ENCODE results near the gene CDK16.
"Not testable (repeated sequence)": the region's sequence is repeated elsewhere in the genome, so short reads cannot be mapped to it uniquely, and the experiment has no call there.

Gene CDK16

DNA sequence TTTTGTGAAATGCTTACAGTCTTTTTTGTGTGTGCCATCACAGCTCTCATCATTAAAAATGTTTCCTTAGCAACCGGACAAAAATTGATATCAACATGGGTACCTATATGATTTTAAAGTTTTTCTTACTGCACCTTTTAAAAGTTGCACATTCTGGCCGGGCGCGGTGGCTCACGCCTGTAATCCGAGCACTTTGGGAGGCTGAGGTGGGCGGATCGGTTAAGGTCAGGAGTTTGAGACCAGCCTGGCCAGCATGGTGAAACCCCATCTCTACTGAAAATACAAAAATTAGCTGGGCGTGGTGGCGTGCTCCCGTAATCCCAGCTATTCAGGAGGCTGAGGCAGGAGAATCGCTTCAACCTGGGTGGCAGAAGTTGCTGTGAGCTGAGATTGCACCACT, 39.1 kb downstream of the CDK16 start:
- DNase-seq = not testable (repeated sequence)

- no peak for DNase-seq
These were observed 46.1 kb downstream of the CDK16 start for GRCh38 chrX:47264483-47265173.

DNA sequence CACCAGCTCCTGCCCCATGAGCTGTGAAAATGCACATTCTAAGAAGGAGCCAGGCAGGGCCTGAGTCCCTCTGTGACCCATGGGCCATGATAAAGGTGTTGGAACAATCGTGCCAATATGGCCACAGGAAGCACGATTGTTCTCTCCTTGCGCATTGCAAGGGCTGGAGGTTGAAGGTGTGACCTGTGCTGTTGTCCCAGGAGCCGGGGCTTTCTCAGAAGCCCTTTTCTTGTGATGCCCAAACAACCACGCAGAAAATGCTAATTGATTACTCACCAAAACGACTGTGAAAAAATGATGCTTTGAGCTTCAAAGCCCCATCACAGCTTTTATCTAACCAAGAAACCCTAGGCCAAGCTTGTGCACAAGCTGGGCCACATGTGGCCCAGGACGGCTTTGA, 48.2 kb downstream of the CDK16 start:
- no peak for DNase-seq

- DNase-seq = no peak
These were observed 53.5 kb downstream of the CDK16 start for GRCh38 chrX:47272013-47272408.

DNA sequence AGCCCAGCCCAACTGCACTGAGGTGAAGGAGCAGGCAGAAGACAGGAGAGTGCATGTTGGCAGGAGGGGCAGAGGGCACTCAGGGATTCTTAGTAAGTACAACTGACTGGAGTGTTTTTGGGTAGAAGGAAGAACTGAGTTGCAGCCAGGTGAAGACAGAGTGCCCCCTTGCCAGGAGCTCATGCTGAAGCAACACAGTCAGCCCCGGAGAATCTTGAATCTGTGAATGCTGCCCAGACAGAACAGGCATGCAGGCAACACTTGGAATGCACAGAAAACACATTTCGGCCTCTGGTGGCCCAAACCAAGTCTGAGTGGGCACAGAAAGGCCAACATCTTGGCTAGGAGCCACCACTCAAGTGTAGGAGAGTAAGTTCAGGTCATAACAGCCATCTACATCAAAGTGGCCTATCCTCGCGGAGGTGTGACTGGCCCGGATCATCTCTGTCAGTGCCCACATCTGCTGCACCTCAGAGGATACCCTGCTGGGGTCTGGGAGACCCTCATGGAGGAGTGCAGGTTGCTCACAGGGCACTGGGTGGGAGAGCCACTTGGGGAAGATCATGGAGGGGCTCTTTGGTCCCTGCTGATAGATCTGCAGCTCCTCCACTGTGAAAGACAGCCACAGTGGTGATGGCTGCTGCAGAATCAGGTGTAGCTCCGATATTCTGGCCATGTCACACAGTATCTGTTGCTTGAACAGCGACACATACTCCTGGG, 54.7 kb downstream of the CDK16 start:
- no peak for DNase-seq

GRCh38 chrX:47278691-47279090, 60.2 kb downstream of the CDK16 start:
- no peak for DNase-seq
